HG03378 (cell line): Measurements from ENCODE around the gene KCTD5.
"Not testable (repeated sequence)": the region's sequence is repeated elsewhere in the genome, so short reads cannot be mapped to it uniquely, and the experiment has no call there.

Experiments
- ATAC-seq: cut with Tn5 transposase; IDR thresholded peaks from one replicate; pipeline ENCODE4 v1.9.1; 2021; ENCODE audit warnings: mild to moderate bottlenecking, moderate library complexity; ENCODE audit not compliant: unreplicated experiment

Gene KCTD5

GRCh38 chr16:2721634-2722173 is 39.4 kb downstream of the KCTD5 start:
- ATAC-seq = not testable (repeated sequence)

GRCh38 chr16:2724088-2724676 is 41.9 kb downstream of the KCTD5 start:
- no peak for ATAC-seq

- no peak for ATAC-seq
These were observed 42.6 kb downstream of the KCTD5 start for GRCh38 chr16:2724816-2725348.

- ATAC-seq = no peak
These were observed 44.6 kb downstream of the KCTD5 start for GRCh38 chr16:2726923-2727322.

- no peak for ATAC-seq
These were observed 45.7 kb downstream of the KCTD5 start for GRCh38 chr16:2728034-2728433.

GRCh38 chr16:2734844-2735515 is 52.7 kb downstream of the KCTD5 start:
- no peak for ATAC-seq

GRCh38 chr16:2736476-2737237 is 54.3 kb downstream of the KCTD5 start:
- ATAC-seq = no peak

- ATAC-seq = no peak
These were observed 54.9 kb downstream of the KCTD5 start for GRCh38 chr16:2737238-2737605.

- no peak for ATAC-seq
These were observed 55.6 kb downstream of the KCTD5 start for GRCh38 chr16:2737895-2738418.

GRCh38 chr16:2738615-2739014 is 56.3 kb downstream of the KCTD5 start:
- ATAC-seq = no peak

GRCh38 chr16:2739625-2740430 is 57.5 kb downstream of the KCTD5 start:
- no peak for ATAC-seq

GRCh38 chr16:2740476-2740875 is 58.2 kb downstream of the KCTD5 start:
- ATAC-seq = no peak

GRCh38 chr16:2741168-2741567 is 58.8 kb downstream of the KCTD5 start:
- ATAC-seq = no peak

- no peak for ATAC-seq
These were observed 60.1 kb downstream of the KCTD5 start for GRCh38 chr16:2742323-2743006.

- ATAC-seq = no peak
These were observed 60.9 kb downstream of the KCTD5 start for GRCh38 chr16:2743007-2743810.

GRCh38 chr16:2744711-2745110 is 62.4 kb downstream of the KCTD5 start:
- no peak for ATAC-seq

GRCh38 chr16:2745116-2745890 is 63.0 kb downstream of the KCTD5 start:
- no peak for ATAC-seq

GRCh38 chr16:2745961-2746360 is 63.6 kb downstream of the KCTD5 start:
- no peak for ATAC-seq
